Left renal pelvis (tissue), 4 donors: ENCODE data around the gene AP2A2. TPM values are rescaled to one million over a fixed set of nuclear protein-coding genes. Genes with fewer than 3 reads are reported as not detected.
A peak's percentile ranks its signal among the peaks of the same experiment; 100 is the strongest.
"Not testable (repeated sequence)": the region's sequence is repeated elsewhere in the genome, so short reads cannot be mapped to it uniquely, and the experiment has no call there.

Source experiments
- DNase-seq, 4 donors: peaks; one replicate each; pipeline ENCODE4 v3.0.0-alpha.2; 2013; ENCODE audit warnings: low read depth in 4 of 4, low spot score in 3 of 4
- polyA plus RNA-seq, 4 donors: library from polyadenylated mRNA; unstranded; fragments of 120-200 nt; gene quantifications; one replicate each; pipeline ENCODE4 v1.2.1, GENCODE V29; 2013; ENCODE audit not compliant: insufficient read length in 4 of 4

Gene AP2A2
- polyA plus RNA-seq, 4 donors = 65.5 to 128 (median 107) TPM

GRCh38 chr11:952406-953385 lies 27.0 kb downstream of the AP2A2 start:
- peak in 3 of 4 donors; percentile 60 to 77 (median 76) for DNase-seq

GRCh38 chr11:953512-953911 lies 27.8 kb downstream of the AP2A2 start:
- no peak for DNase-seq

DNA sequence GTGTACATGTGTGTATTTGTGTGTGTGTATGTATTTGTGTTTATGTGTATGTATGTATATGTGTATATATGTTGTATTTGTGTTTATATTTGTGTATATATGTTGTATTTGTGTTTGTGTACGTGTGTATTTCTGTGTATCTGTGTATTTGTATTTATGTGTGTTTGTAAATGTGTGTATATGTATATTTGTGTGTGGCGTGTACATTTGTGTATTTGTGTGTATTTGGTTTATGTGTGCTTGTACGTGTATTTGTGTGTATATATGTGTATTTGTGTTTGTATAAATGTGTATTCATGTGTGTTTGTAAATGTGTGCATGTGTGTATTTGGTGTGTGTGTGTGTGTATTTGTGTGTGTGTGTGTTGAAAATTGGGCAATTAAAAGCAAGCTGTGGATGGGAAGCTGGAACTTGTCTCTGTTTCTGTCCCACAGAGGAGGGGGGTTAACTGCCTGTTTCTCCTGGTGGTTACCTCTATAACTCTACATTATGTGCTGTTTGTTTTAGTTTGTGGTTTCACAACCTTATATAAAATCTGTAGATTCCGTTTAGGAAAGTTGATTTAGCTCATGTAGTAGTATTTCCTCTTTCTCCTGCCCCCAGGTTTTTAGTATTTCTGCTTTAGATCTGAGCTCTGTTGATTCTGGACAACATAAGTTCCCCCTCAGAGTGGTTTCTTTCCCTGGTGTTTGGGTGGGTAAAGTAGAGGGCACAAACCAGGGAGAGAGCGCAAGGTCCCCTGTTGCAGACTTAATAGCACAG lies 28.9 kb downstream of the AP2A2 start:
- no peak for DNase-seq

DNA sequence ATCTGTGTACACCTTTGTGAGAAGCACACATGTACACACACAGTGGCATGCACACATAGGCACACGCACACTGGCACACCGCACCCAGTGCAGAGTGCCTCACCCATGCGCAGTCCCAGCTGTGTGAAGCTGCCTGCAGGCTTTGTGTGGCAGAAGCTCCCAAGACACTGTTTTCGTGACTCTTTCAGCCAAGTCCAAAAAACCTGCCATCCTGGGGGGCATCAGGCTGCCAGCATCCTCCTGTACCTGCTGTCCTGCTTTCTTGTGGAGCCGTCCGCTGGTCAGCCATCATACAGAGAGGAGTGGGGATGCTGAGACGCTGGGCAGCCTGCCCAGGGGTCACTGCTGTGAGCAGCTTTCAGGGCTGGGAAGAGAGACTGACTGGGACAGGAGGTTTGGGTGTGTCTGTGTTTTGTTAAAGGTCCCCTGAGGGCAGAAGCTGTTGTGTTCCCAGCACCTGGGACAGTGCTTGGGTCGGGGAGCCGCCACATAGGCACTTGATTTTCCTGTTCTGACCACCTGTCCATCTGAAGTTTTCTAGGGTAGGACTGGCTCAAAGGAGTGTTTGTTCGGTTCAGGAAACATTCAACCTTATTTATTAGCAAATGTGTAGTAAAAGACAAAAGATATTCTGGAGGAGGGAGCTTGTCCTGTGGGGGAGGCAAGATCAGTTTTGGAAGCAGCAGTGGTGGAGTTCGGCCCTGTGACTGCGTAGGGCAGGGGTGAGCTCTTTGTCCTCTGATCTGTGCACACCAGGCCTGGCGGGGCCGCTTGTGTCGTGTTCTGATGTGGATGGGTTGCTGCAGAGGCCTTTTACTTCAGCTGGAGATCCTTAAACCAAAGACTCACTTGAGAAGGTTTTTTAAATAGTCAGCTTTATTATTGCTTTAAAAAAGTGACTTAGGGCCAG lies 29.7 kb downstream of the AP2A2 start:
- no peak for DNase-seq

- no peak for DNase-seq
Measured at GRCh38 chr11:957212-957920, 31.7 kb downstream of the AP2A2 start.

- DNase-seq = no peak
Measured at GRCh38 chr11:958101-958500, 32.4 kb downstream of the AP2A2 start.

- DNase-seq = no peak
Measured at GRCh38 chr11:959027-959426, 33.4 kb downstream of the AP2A2 start.

GRCh38 chr11:959608-960007 lies 33.9 kb downstream of the AP2A2 start:
- no peak for DNase-seq

- not testable (repeated sequence) for DNase-seq
Measured at GRCh38 chr11:961310-961920, 35.7 kb downstream of the AP2A2 start.

GRCh38 chr11:961921-962320 lies 36.3 kb downstream of the AP2A2 start:
- no peak for DNase-seq

GRCh38 chr11:962688-963087 lies 37.0 kb downstream of the AP2A2 start:
- no peak for DNase-seq

GRCh38 chr11:963852-964251 lies 38.2 kb downstream of the AP2A2 start:
- DNase-seq = no peak

GRCh38 chr11:965206-965775 lies 39.6 kb downstream of the AP2A2 start:
- DNase-seq = no peak

DNA sequence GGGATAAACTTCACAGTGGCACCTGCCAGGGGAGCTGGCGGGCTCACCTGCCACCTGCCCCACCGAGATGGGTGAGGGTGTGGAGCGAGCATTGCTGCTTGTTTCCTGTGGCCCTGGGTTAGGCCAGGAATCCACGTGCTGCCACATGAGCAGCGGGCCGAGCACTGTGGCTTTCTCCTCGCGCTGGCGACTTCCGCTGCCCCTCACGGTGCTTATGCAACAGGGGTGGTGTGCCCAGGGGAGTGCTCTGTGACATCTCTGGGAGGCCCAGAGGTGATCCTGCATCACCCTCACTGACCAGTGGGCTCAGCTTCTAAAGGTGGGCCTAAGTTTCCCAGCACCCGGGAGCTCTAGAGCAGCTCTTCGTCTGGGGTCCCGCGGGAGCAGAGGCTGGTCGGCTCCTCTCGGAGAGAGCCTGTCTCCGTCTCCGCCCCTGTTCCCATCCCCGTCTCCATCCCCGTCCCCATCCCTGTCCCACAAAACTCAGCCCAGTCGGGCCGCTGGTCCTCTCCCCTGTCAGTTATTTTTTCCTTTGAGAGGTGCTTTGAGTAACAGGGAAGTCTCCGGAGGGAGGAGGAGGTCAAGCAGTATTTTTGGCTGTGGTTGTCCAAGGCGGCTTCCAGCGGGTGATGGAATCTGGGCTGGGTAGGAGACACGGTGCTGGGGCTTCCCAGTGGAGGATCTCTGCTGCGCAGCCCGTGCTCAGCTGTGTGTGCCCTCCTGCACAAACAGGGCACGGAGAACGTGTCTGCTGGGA lies 42.5 kb downstream of the AP2A2 start:
- no peak for DNase-seq

GRCh38 chr11:968822-969221 lies 43.2 kb downstream of the AP2A2 start:
- no peak for DNase-seq

DNA sequence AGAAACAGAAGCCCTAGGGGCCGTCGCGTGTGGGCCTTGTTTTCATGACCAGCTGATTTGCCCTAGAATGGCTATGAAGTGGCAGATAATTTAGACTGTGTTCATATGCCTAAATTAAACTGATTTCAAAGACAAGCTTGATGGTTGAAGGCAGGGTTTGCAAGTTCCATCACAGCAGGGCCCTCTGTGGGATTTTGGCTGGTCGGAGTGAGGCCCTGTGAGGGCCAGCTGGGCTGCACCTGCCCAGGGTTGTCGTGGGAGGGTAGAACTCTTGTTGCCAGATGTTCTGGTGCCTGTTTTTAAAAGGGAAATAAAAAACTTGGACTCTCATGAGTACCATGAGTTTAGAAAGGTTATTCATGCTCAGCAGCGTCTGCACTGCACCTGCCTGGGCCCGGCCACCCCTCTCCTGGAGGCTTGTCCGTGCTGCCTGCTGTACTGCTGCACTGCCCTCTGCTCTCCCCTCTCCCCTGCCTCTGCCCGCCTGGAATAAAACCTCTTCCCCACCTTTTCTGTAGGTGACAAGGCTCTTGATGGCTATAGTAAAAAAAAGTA lies 44.1 kb downstream of the AP2A2 start:
- no peak for DNase-seq

DNA sequence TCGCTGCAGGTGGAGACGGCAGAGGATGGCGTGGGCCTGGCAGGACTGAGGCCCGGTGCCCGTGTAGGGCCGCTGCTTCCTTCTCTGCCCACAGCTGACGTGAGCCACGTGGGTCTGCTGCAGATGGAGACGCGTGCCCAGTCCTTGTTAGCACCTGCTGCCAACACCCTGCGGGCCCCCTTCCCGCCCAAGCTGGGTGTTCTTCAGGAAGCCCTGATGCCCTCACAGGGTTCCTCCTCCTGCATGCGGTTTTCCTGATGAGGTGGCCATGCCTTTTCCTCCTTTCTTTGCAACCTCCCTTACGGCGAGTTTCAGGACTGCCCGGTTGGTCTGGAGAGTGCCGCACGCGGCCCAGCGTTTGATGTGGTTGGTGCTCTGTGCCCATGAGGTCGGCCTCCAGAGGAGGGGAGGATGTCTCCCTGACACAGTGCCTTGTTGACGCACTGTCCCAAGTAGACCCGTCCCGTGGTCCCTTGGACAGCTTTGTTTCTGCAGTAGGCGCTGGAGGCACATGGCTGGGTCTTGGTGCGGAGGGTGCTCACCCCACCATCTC lies 44.7 kb downstream of the AP2A2 start:
- DNase-seq = no peak
